BLaER1 treated with 17β-estradiol and CSF1 and Interleukin-3, amounts not matched to agents 10 nM and 100 nM (cell line): Measurements from ENCODE around the gene SLC44A3.

Experiments used
- H3K27ac ChIP-seq, 11 experiments: shearing (Covaris generic); formaldehyde crosslinking; 2 replicates each; pipeline ENCODE4 v1.8.1; 2022
- H3K27me3 ChIP-seq, 11 experiments: shearing (Covaris generic); formaldehyde crosslinking; 2 replicates each; pipeline ENCODE4 v1.8.1; 2022
- H3K36me3 ChIP-seq, 11 experiments: shearing (Covaris generic); formaldehyde crosslinking; 2 replicates each; pipeline ENCODE4 v1.8.1; 2022
- H3K4me1 ChIP-seq, 10 experiments: shearing (Covaris generic); formaldehyde crosslinking; 2 replicates each; pipeline ENCODE4 v1.8.1; 2022
- H3K4me2 ChIP-seq, 11 experiments: shearing (Covaris generic); formaldehyde crosslinking; 2 replicates each; pipeline ENCODE4 v1.8.1; 2022
- H3K4me3 ChIP-seq, 10 experiments: shearing (Covaris generic); formaldehyde crosslinking; 2 replicates each; pipeline ENCODE4 v1.8.1; 2022
- H3K9ac ChIP-seq, 11 experiments: shearing (Covaris generic); formaldehyde crosslinking; 2 replicates each; pipeline ENCODE4 v1.8.1; 2022
- H3K9me3 ChIP-seq, 11 experiments: shearing (Covaris generic); formaldehyde crosslinking; replicated peaks in 1 of 11; 2 replicates each; pipeline ENCODE4 v1.8.1; 2022
- H4K20me1 ChIP-seq, 11 experiments: shearing (Covaris generic); formaldehyde crosslinking; 2 replicates each; pipeline ENCODE4 v1.8.1; 2022
- Cebpa-rat ChIP-seq, 11 experiments: shearing (Covaris generic); IDR thresholded peaks; 2 replicates each; pipeline ENCODE4 v1.8.1; 2022

Gene SLC44A3

GRCh38 chr1:94783342-94784189, 36.6 kb upstream of the SLC44A3 start:
- Histone ChIP-seq H3K9me3 (no peaks in the 10 kb centered on the region), H3K4me3 (no peak overlapping the region), H3K4me1 (no peaks in the 10 kb centered on the region), H4K20me1 (no peaks in the 10 kb centered on the region), H3K27me3 (no peaks in the 10 kb centered on the region), H3K4me2 (no peak overlapping the region), H3K27ac (no peak overlapping the region), H3K9ac (no peak overlapping the region), H3K36me3 (no peaks in the 10 kb centered on the region)
- no peak for TF ChIP-seq Cebpa-rat (IDR thresholded peaks at IDR 0.05)

- H4K20me1 ChIP-seq, result no peaks in the 10 kb centered on the region
- peaks cover 0 to 2% (median 0%) of the 10 kb centered on the region in 10 experiments; a peak in 2 of 20 replicates for H3K4me1 ChIP-seq
- H3K4me3 ChIP-seq, result no peak overlapping the region
- H3K9me3 ChIP-seq, result no peaks in the 10 kb centered on the region
- H3K4me2 ChIP-seq, result no peak overlapping the region
- H3K27me3 ChIP-seq, result no peaks in the 10 kb centered on the region
- TF ChIP-seq Cebpa-rat (IDR thresholded peaks at IDR 0.05), result no peak
- no peak overlapping the region for H3K9ac ChIP-seq
- H3K27ac ChIP-seq, result no peak overlapping the region
- H3K36me3 ChIP-seq, result no peaks in the 10 kb centered on the region
Observed at GRCh38 chr1:94784190-94784515, 36.0 kb upstream of the SLC44A3 start.

- H4K20me1 ChIP-seq, result no peaks in the 10 kb centered on the region
- H3K4me3 ChIP-seq, result no peak overlapping the region
- H3K27me3 ChIP-seq, result no peaks in the 10 kb centered on the region
- TF ChIP-seq Cebpa-rat (IDR thresholded peaks at IDR 0.05), result no peak
- no peaks in the 10 kb centered on the region for H3K36me3 ChIP-seq
- H3K4me2 ChIP-seq, result no peak overlapping the region
- no peaks in the 10 kb centered on the region for H3K9me3 ChIP-seq
- H3K9ac ChIP-seq, result no peak overlapping the region
- H3K27ac ChIP-seq, result no peak overlapping the region
- H3K4me1 ChIP-seq, result peaks cover 9 to 34% (median 15%) of the 10 kb centered on the region in 10 experiments
Observed at GRCh38 chr1:94787691-94788090, 32.5 kb upstream of the SLC44A3 start.

- no peak overlapping the region for H3K4me3 ChIP-seq
- peak overlapping the region in 3 of 11 experiments; percentile 11 to 31 (median 30); a peak in 4 of 22 replicates for H3K4me2 ChIP-seq
- H3K27ac ChIP-seq, result no peak overlapping the region
- no peaks in the 10 kb centered on the region for H3K27me3 ChIP-seq
- peaks cover 0 to 19% (median 10%) of the 10 kb centered on the region in 11 experiments; a peak in 13 of 22 replicates for H3K9me3 ChIP-seq
- no peak for TF ChIP-seq Cebpa-rat (IDR thresholded peaks at IDR 0.05)
- no peaks in the 10 kb centered on the region for H3K36me3 ChIP-seq
- H4K20me1 ChIP-seq, result no peaks in the 10 kb centered on the region
- peaks cover 27 to 58% (median 37%) of the 10 kb centered on the region in 10 experiments for H3K4me1 ChIP-seq
- H3K9ac ChIP-seq, result no peak overlapping the region
Observed at GRCh38 chr1:94790246-94790645, 29.9 kb upstream of the SLC44A3 start.

- Histone ChIP-seq H3K4me3 (no peak overlapping the region), H3K9me3 (peaks cover 0 to 21% (median 13%) of the 10 kb centered on the region in 11 experiments; a peak in 16 of 22 replicates), H3K36me3 (no peaks in the 10 kb centered on the region), H3K27ac (no peak overlapping the region), H4K20me1 (no peaks in the 10 kb centered on the region), H3K4me1 (peaks cover 31 to 62% (median 41%) of the 10 kb centered on the region in 10 experiments), H3K27me3 (no peaks in the 10 kb centered on the region), H3K4me2 (peak overlapping the region in 4 of 11 experiments; percentile 11 to 58 (median 30); a peak in 6 of 22 replicates), H3K9ac (no peak overlapping the region)
- TF ChIP-seq Cebpa-rat (IDR thresholded peaks at IDR 0.05), result no peak
Observed at GRCh38 chr1:94790670-94791069, 29.5 kb upstream of the SLC44A3 start.

- H3K4me3 ChIP-seq, result no peak overlapping the region
Observed at GRCh38 chr1:94792473-94793295, 27.5 kb upstream of the SLC44A3 start.

GRCh38 chr1:94793296-94793656, 26.9 kb upstream of the SLC44A3 start:
- H3K9ac ChIP-seq, result peak overlapping the region in 3 of 11 experiments; percentile 3 to 48 (median 11); a peak in 2 of 22 replicates
- no peak for TF ChIP-seq Cebpa-rat (IDR thresholded peaks at IDR 0.05)
- peak overlapping the region; percentile 3 to 83 (median 58); a peak in 20 of 22 replicates for H3K4me2 ChIP-seq
- H3K4me3 ChIP-seq, result no peak overlapping the region
- H3K4me1 ChIP-seq, result peaks cover 56 to 79% (median 67%) of the 10 kb centered on the region in 10 experiments
- peak overlapping the region in 9 of 11 experiments; percentile 15 to 73 (median 60); a peak in 16 of 22 replicates for H3K27ac ChIP-seq
- no peaks in the 10 kb centered on the region for H3K36me3 ChIP-seq
- H4K20me1 ChIP-seq, result no peaks in the 10 kb centered on the region
- H3K9me3 ChIP-seq, result peaks cover 0 to 32% (median 20%) of the 10 kb centered on the region in 11 experiments; a peak in 16 of 22 replicates
- H3K27me3 ChIP-seq, result no peaks in the 10 kb centered on the region

More at GRCh38 chr1:94792473-94793295, 27.5 kb upstream of the SLC44A3 start:
- Histone ChIP-seq H4K20me1 (no peaks in the 10 kb centered on the region), H3K9ac (peak overlapping the region in 3 of 11 experiments; percentile 3 to 48 (median 11); a peak in 4 of 22 replicates), H3K9me3 (peaks cover 0 to 32% (median 20%) of the 10 kb centered on the region in 11 experiments; a peak in 16 of 22 replicates), H3K36me3 (no peaks in the 10 kb centered on the region), H3K27ac (peak overlapping the region in 9 of 11 experiments; percentile 15 to 73 (median 60); a peak in 18 of 22 replicates), H3K4me1 (peaks cover 51 to 73% (median 61%) of the 10 kb centered on the region in 10 experiments), H3K27me3 (no peaks in the 10 kb centered on the region), H3K4me2 (peak overlapping the region; percentile 33 to 83 (median 58))
- TF ChIP-seq Cebpa-rat (IDR thresholded peaks at IDR 0.05), result no peak

GRCh38 chr1:94795434-94795833, 24.7 kb upstream of the SLC44A3 start:
- H3K4me2 ChIP-seq, result peak overlapping the region; percentile 40 to 79 (median 67)
- no peaks in the 10 kb centered on the region for H3K27me3 ChIP-seq
- H3K27ac ChIP-seq, result peak overlapping the region in 10 of 11 experiments; percentile 28 to 78 (median 68); a peak in 20 of 22 replicates
- H3K4me1 ChIP-seq, result peaks cover 61 to 84% (median 73%) of the 10 kb centered on the region in 10 experiments
- no peak for TF ChIP-seq Cebpa-rat (IDR thresholded peaks at IDR 0.05)
- H3K4me3 ChIP-seq, result peak overlapping the region in 5 of 10 experiments; percentile 1 to 28 (median 5); a peak in 3 of 20 replicates
- peaks cover 0 to 32% (median 20%) of the 10 kb centered on the region in 11 experiments; a peak in 16 of 22 replicates for H3K9me3 ChIP-seq
- peak overlapping the region in 3 of 11 experiments; percentile 25 to 57 (median 52); a peak in 6 of 22 replicates for H3K9ac ChIP-seq
- H4K20me1 ChIP-seq, result no peaks in the 10 kb centered on the region
- no peaks in the 10 kb centered on the region for H3K36me3 ChIP-seq
